HepG2 (cell line): ENCODE data around the gene TFAM. TPM values are rescaled to one million over a fixed set of nuclear protein-coding genes. Genes with fewer than 3 reads are reported as not detected.

Source experiments
- ATAD3A ChIP-seq: sonication (generic); formaldehyde crosslinking; IDR thresholded peaks from 2 replicates; pipeline ENCODE4 v1.4.0; 2020; ENCODE audit warnings: missing genetic modification reagents
- DMAP1 ChIP-seq: IDR thresholded peaks from 2 replicates; pipeline ENCODE4 v1.6.1; 2016
- ELF3 ChIP-seq: IDR thresholded peaks from 2 replicates; pipeline ENCODE4 v1.6.1; 2016; ENCODE audit warnings: missing genetic modification reagents, missing compliant biosample characterization
- IKZF4 ChIP-seq: sonication (generic); formaldehyde crosslinking; IDR thresholded peaks from 2 replicates; pipeline ENCODE4 v1.5.1; 2020; ENCODE audit warnings: borderline replicate concordance, mild to moderate bottlenecking, low read depth, missing genetic modification reagents; ENCODE audit errors: not compliant biosample characterization
- KMT2B ChIP-seq: IDR thresholded peaks from 2 replicates; pipeline ENCODE4 v1.6.1; 2016; ENCODE audit warnings: missing genetic modification reagents, missing compliant biosample characterization
- PAX8 ChIP-seq: sonication (generic); formaldehyde crosslinking; IDR thresholded peaks from 2 replicates; pipeline ENCODE4 v1.8.0; 2022; ENCODE audit warnings: mild to moderate bottlenecking, missing genetic modification reagents, borderline replicate concordance
- RNF2 ChIP-seq: fragments of 450-650 bp; conservative IDR thresholded peaks from 2 replicates; pipeline ENCODE4 v1.6.1; 2016; ENCODE audit warnings: low read depth
- SIN3A ChIP-seq: IDR thresholded peaks from 2 replicates; pipeline ENCODE4 v1.6.1; 2011; ENCODE audit warnings: low read depth, mild to moderate bottlenecking, control low read depth, low read length, borderline replicate concordance
- ZC3H13 ChIP-seq: sonication (generic); formaldehyde crosslinking; IDR thresholded peaks from 2 replicates; pipeline ENCODE4 v1.8.1; 2023; ENCODE audit warnings: mild to moderate bottlenecking, missing genetic modification reagents, moderate library complexity
- ZNF121 ChIP-seq: sonication (generic); formaldehyde crosslinking; IDR thresholded peaks from 2 replicates; pipeline ENCODE4 v1.5.0; 2020; ENCODE audit warnings: mild to moderate bottlenecking, missing genetic modification reagents
- ZNF256 ChIP-seq: sonication (generic); formaldehyde crosslinking; conservative IDR thresholded peaks from 2 replicates; pipeline ENCODE4 v1.4.0; 2020; ENCODE audit warnings: missing genetic modification reagents
- ZNF30 ChIP-seq: sonication (generic); formaldehyde crosslinking; IDR thresholded peaks from 2 replicates; pipeline ENCODE4 v1.5.0; 2020; ENCODE audit warnings: mild to moderate bottlenecking, missing genetic modification reagents
- ZSCAN20 ChIP-seq: sonication (generic); formaldehyde crosslinking; IDR thresholded peaks from 2 replicates; pipeline ENCODE4 v1.4.0; 2020; ENCODE audit warnings: missing genetic modification reagents, mild to moderate bottlenecking, borderline replicate concordance
- polyA plus RNA-seq, 8 experiments: library from polyadenylated mRNA; depleted of rRNA in 3 of 8; stranded (reverse) in 7 of 8; unstranded in 1 of 8; fragments of >200 nt; fragmentation: Illumina TruSeq in 4 of 8; extraction: Trizol in 4 of 8; gene quantifications; 2 replicates each; pipeline versions ENCODE4 v1.2.1 to v1.2.3, GENCODE V29; 2011 to 2016; ENCODE audit warnings: low read depth in 4 of 8, missing spikeins in 1 of 8, mixed read lengths in 1 of 8; ENCODE audit not compliant: insufficient read depth in 1 of 8
- total RNA-seq, 5 experiments: library from RNA; depleted of rRNA; stranded (reverse); fragments of >200 nt; fragmentation: Illumina TruSeq; extraction: Trizol; gene quantifications; 2 replicates each; pipeline ENCODE4 v1.2.3, GENCODE V29; 2016; ENCODE audit warnings: low read depth in 1 of 5
- TF ChIP-seq, protein P1 (sequence below): IDR thresholded peaks from 2 replicates; pipeline ENCODE4 v1.6.1; 2018; ENCODE audit warnings: missing genetic modification reagents, mild to moderate bottlenecking, missing compliant biosample characterization
- TF ChIP-seq, protein P2 (sequence below): sonication (generic); formaldehyde crosslinking; IDR thresholded peaks from 2 replicates; pipeline ENCODE4 v1.5.0; 2020; ENCODE audit warnings: missing genetic modification reagents
- TF ChIP-seq, protein P3 (sequence below): sonication (generic); formaldehyde crosslinking; IDR thresholded peaks from 2 replicates; pipeline ENCODE4 v1.4.0; 2020; ENCODE audit warnings: missing genetic modification reagents, borderline replicate concordance
- TF ChIP-seq, protein P4 (sequence below): sonication (generic); formaldehyde crosslinking; IDR thresholded peaks from 2 replicates; pipeline ENCODE4 v1.4.0; 2020; ENCODE audit warnings: missing genetic modification reagents
- TF ChIP-seq, protein P5 (sequence below): sonication (generic); formaldehyde crosslinking; IDR thresholded peaks from 2 replicates; pipeline ENCODE4 v1.4.0; 2020; ENCODE audit warnings: mild to moderate bottlenecking, low read depth, missing genetic modification reagents
- TF ChIP-seq, protein P6 (sequence below): sonication (generic); formaldehyde crosslinking; IDR thresholded peaks from 2 replicates; pipeline ENCODE4 v1.5.0; 2020; ENCODE audit warnings: missing genetic modification reagents

TFAM gene
- total and polyA plus RNA-seq, 2 of the 13 experiments (the other 11 are each of a cell fraction or from before 2014, with no cell fraction given), result 18.4 to 125 TPM

DNA sequence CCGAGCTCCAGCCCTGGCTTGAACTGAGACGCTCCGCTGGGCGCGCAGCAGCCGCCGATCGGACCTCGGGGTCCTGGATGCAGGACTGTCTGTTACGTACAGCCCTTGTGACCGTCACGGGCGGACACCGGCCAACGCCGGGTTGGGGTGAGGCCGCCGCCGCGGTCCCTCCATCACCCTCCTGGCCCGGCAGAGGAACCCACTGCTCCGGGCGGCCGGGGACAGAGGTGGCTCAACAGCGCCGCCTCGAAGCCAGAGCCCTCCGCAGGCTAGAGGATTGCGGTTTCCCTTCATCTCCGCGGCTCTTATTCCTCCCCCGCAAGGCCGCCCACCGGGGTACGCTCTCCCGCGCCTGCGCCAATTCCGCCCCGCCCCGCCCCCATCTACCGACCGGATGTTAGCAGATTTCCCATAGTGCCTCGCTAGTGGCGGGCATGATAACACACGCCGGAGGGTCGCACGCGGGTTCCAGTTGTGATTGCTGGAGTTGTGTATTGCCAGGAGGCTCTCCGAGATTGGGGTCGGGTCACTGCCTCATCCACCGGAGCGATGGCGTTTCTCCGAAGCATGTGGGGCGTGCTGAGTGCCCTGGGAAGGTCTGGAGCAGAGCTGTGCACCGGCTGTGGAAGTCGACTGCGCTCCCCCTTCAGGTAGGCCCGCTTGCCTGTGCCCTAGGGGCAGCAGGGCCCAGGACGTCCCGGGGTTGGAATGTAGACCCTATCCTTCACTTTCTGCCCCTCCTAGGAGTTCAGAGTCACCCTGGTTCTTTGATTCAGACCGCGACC is at the start of gene TFAM (continued):
- TF ChIP-seq, protein P1, sequence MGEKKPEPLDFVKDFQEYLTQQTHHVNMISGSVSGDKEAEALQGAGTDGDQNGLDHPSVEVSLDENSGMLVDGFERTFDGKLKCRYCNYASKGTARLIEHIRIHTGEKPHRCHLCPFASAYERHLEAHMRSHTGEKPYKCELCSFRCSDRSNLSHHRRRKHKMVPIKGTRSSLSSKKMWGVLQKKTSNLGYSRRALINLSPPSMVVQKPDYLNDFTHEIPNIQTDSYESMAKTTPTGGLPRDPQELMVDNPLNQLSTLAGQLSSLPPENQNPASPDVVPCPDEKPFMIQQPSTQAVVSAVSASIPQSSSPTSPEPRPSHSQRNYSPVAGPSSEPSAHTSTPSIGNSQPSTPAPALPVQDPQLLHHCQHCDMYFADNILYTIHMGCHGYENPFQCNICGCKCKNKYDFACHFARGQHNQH (CRISPR knock-in tag), result peak; percentile 69
- TF ChIP-seq, protein P2, sequence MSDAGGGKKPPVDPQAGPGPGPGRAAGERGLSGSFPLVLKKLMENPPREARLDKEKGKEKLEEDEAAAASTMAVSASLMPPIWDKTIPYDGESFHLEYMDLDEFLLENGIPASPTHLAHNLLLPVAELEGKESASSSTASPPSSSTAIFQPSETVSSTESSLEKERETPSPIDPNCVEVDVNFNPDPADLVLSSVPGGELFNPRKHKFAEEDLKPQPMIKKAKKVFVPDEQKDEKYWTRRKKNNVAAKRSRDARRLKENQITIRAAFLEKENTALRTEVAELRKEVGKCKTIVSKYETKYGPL (CRISPR knock-in tag), result no peak
- peak; percentile 94 for TF ChIP-seq IKZF4 (CRISPR knock-in tag)
- 0 out of 2 replicates have a peak, but pooled peaks have one; percentile 75 for TF ChIP-seq ZSCAN20 (CRISPR knock-in tag)
- no peak for TF ChIP-seq ZNF30 (CRISPR knock-in tag)
- TF ChIP-seq, protein P3, sequence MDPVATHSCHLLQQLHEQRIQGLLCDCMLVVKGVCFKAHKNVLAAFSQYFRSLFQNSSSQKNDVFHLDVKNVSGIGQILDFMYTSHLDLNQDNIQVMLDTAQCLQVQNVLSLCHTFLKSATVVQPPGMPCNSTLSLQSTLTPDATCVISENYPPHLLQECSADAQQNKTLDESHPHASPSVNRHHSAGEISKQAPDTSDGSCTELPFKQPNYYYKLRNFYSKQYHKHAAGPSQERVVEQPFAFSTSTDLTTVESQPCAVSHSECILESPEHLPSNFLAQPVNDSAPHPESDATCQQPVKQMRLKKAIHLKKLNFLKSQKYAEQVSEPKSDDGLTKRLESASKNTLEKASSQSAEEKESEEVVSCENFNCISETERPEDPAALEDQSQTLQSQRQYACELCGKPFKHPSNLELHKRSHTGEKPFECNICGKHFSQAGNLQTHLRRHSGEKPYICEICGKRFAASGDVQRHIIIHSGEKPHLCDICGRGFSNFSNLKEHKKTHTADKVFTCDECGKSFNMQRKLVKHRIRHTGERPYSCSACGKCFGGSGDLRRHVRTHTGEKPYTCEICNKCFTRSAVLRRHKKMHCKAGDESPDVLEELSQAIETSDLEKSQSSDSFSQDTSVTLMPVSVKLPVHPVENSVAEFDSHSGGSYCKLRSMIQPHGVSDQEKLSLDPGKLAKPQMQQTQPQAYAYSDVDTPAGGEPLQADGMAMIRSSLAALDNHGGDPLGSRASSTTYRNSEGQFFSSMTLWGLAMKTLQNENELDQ (CRISPR knock-in tag), result no peak
- peak; percentile 63; the same call in 1 of the 2 replicates for TF ChIP-seq ELF3 (CRISPR knock-in tag)
- peak; percentile 82; the same call in 1 of the 2 replicates for TF ChIP-seq SIN3A
- 0 out of 2 replicates have a peak, but pooled peaks have one; percentile 41 for TF ChIP-seq RNF2
- peak; percentile 49 for TF ChIP-seq ZNF121 (CRISPR knock-in tag)
- no peak for TF ChIP-seq PAX8
- TF ChIP-seq, protein P4, sequence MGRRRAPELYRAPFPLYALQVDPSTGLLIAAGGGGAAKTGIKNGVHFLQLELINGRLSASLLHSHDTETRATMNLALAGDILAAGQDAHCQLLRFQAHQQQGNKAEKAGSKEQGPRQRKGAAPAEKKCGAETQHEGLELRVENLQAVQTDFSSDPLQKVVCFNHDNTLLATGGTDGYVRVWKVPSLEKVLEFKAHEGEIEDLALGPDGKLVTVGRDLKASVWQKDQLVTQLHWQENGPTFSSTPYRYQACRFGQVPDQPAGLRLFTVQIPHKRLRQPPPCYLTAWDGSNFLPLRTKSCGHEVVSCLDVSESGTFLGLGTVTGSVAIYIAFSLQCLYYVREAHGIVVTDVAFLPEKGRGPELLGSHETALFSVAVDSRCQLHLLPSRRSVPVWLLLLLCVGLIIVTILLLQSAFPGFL (CRISPR knock-in tag), result no peak
- peak; percentile 95 for TF ChIP-seq DMAP1 (CRISPR knock-in tag)
- peak; percentile 88 for TF ChIP-seq KMT2B (CRISPR knock-in tag)
- TF ChIP-seq ATAD3A (CRISPR knock-in tag), result peak; percentile 38; the same call in 1 of the 2 replicates
- peak; percentile 82; the same call in 1 of the 2 replicates for TF ChIP-seq ZC3H13 (CRISPR knock-in tag)
- peak; percentile 81 for TF ChIP-seq ZNF256 (CRISPR knock-in tag)
- TF ChIP-seq, protein P5, sequence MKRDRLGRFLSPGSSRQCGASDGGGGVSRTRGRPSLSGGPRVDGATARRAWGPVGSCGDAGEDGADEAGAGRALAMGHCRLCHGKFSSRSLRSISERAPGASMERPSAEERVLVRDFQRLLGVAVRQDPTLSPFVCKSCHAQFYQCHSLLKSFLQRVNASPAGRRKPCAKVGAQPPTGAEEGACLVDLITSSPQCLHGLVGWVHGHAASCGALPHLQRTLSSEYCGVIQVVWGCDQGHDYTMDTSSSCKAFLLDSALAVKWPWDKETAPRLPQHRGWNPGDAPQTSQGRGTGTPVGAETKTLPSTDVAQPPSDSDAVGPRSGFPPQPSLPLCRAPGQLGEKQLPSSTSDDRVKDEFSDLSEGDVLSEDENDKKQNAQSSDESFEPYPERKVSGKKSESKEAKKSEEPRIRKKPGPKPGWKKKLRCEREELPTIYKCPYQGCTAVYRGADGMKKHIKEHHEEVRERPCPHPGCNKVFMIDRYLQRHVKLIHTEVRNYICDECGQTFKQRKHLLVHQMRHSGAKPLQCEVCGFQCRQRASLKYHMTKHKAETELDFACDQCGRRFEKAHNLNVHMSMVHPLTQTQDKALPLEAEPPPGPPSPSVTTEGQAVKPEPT (CRISPR knock-in tag), result peak; percentile 87
- TF ChIP-seq, protein P6, sequence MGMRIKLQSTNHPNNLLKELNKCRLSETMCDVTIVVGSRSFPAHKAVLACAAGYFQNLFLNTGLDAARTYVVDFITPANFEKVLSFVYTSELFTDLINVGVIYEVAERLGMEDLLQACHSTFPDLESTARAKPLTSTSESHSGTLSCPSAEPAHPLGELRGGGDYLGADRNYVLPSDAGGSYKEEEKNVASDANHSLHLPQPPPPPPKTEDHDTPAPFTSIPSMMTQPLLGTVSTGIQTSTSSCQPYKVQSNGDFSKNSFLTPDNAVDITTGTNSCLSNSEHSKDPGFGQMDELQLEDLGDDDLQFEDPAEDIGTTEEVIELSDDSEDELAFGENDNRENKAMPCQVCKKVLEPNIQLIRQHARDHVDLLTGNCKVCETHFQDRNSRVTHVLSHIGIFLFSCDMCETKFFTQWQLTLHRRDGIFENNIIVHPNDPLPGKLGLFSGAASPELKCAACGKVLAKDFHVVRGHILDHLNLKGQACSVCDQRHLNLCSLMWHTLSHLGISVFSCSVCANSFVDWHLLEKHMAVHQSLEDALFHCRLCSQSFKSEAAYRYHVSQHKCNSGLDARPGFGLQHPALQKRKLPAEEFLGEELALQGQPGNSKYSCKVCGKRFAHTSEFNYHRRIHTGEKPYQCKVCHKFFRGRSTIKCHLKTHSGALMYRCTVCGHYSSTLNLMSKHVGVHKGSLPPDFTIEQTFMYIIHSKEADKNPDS (CRISPR knock-in tag), result peak; percentile 7; the same call in 1 of the 2 replicates
